HEK293 (cell line): ENCODE results near the gene MYO7B.

Source experiments
- CTCF ChIA-PET: fragments of 350-600 bp; formaldehyde crosslinking; extraction: SDS; loops from one replicate; lab custom pipeline; 2021; ENCODE audit warnings: antibody characterized with exemption; lab: Yijun Ruan, JAX
- POLR2A ChIA-PET: fragments of 300-600 bp; formaldehyde crosslinking; extraction: SDS; loops from one replicate; lab custom pipeline; 2020; ENCODE audit warnings: antibody characterized with exemption, inconsistent platforms; lab: Yijun Ruan, JAX
- H3K27ac ChIP-seq: fragments of 200-500 bp; sonication (Bioruptor generic); 2 replicates; pipeline ENCODE4 v1.5.1; 2014; ENCODE audit warnings: low read depth, low read length, control low read depth, inconsistent platforms; ENCODE audit errors: extremely low read depth
- H3K36me3 ChIP-seq, 2 experiments: fragments of 200-500 bp in 1 of 2; sonication (Bioruptor generic) in 1 of 2; 1 replicate in 1 of 2; 2 replicates in 1 of 2; pipeline ENCODE4 v1.5.1; 2014 to 2017; ENCODE audit warnings: inconsistent platforms in 2 of 2, low read length in 2 of 2; ENCODE audit not compliant: control insufficient read depth in 2 of 2, insufficient read depth in 1 of 2
- H3K4me1 ChIP-seq: fragments of 200-500 bp; sonication (Bioruptor generic); 2 replicates; pipeline ENCODE4 v1.5.1; 2014; ENCODE audit warnings: mild to moderate bottlenecking, low read length, inconsistent platforms; ENCODE audit not compliant: control insufficient read depth, insufficient read depth
- H3K4me3 ChIP-seq: 2 replicates; pipeline ENCODE4 v1.5.1; 2011; ENCODE audit warnings: low read depth, mild to moderate bottlenecking, control low read depth, low read length, moderate library complexity
- H3K9me3 ChIP-seq: fragments of 200-500 bp; sonication (Bioruptor generic); 2 replicates; pipeline ENCODE4 v1.5.1; 2014; ENCODE audit warnings: low read depth, low read length, inconsistent platforms; ENCODE audit not compliant: control insufficient read depth, insufficient read depth
- EGR2 ChIP-seq: fragments of 450-650 bp; formaldehyde crosslinking; IDR thresholded peaks from 2 replicates; pipeline ENCODE4 v1.5.1; 2016; ENCODE audit warnings: low read depth, missing biosample characterization, missing genetic modification characterization
- PRDM1 ChIP-seq: fragments of 450-650 bp; formaldehyde crosslinking; IDR thresholded peaks from 2 replicates; pipeline ENCODE4; 2016; ENCODE audit warnings: missing biosample characterization, missing genetic modification characterization
- RBAK ChIP-seq: fragments of 450-650 bp; formaldehyde crosslinking; IDR thresholded peaks from 2 replicates; pipeline ENCODE4 v1.5.1; 2016; ENCODE audit warnings: missing biosample characterization, missing genetic modification characterization
- SCRT2 ChIP-seq: fragments of 450-650 bp; formaldehyde crosslinking; IDR thresholded peaks from 2 replicates; pipeline ENCODE4 v1.5.1; 2016; ENCODE audit warnings: missing biosample characterization, missing genetic modification characterization
- SETDB1 ChIP-seq: IDR thresholded peaks from one replicate; pipeline ENCODE4 v1.6.1; 2017; ENCODE audit warnings: mild to moderate bottlenecking, low read length, moderate library complexity, mixed read lengths; ENCODE audit not compliant: insufficient read length
- ZBTB8A ChIP-seq: fragments of 450-650 bp; formaldehyde crosslinking; IDR thresholded peaks from 2 replicates; pipeline ENCODE4 v1.5.1; 2016; ENCODE audit warnings: missing biosample characterization, missing genetic modification characterization
- ZFHX2 ChIP-seq: fragments of 450-650 bp; formaldehyde crosslinking; conservative IDR thresholded peaks from 2 replicates; pipeline ENCODE4 v1.5.1; 2016; ENCODE audit warnings: missing biosample characterization, missing genetic modification characterization
- ZNF146 ChIP-seq: fragments of 450-650 bp; formaldehyde crosslinking; IDR thresholded peaks from 2 replicates; pipeline ENCODE4 v1.5.1; 2016; ENCODE audit warnings: missing biosample characterization, missing genetic modification characterization
- ZNF311 ChIP-seq: fragments of 450-650 bp; formaldehyde crosslinking; IDR thresholded peaks from 2 replicates; pipeline ENCODE4 v1.5.1; 2017; ENCODE audit warnings: missing biosample characterization, missing genetic modification characterization, borderline replicate concordance
- ZNF433 ChIP-seq: fragments of 450-650 bp; formaldehyde crosslinking; IDR thresholded peaks from 2 replicates; pipeline ENCODE4 v1.5.1; 2016; ENCODE audit warnings: missing biosample characterization, missing genetic modification characterization, low read depth
- ZNF510 ChIP-seq: fragments of 450-650 bp; formaldehyde crosslinking; IDR thresholded peaks from 2 replicates; pipeline ENCODE4 v1.5.1; 2018; ENCODE audit warnings: mild to moderate bottlenecking, missing genetic modification characterization, missing biosample characterization; ENCODE audit not compliant: insufficient replicate concordance
- ZNF544 ChIP-seq: fragments of 450-650 bp; formaldehyde crosslinking; IDR thresholded peaks from 2 replicates; pipeline ENCODE4 v1.5.0; 2017; ENCODE audit warnings: missing biosample characterization, missing genetic modification characterization
- ZNF548 ChIP-seq: fragments of 450-650 bp; formaldehyde crosslinking; IDR thresholded peaks from 2 replicates; pipeline ENCODE4 v1.5.1; 2016; ENCODE audit warnings: missing biosample characterization, missing genetic modification characterization
- ZNF626 ChIP-seq: fragments of 450-650 bp; sonication (Bioruptor Pico); formaldehyde crosslinking; IDR thresholded peaks from 2 replicates; pipeline ENCODE4 v1.5.1; 2018; ENCODE audit warnings: missing biosample characterization, missing genetic modification characterization, inconsistent platforms
- ZNF677 ChIP-seq: fragments of 450-650 bp; IDR thresholded peaks from 2 replicates; pipeline ENCODE4 v1.5.0; 2018; ENCODE audit warnings: missing biosample characterization, mild to moderate bottlenecking, missing genetic modification characterization, moderate library complexity
- ZNF707 ChIP-seq: fragments of 450-650 bp; formaldehyde crosslinking; IDR thresholded peaks from 2 replicates; pipeline ENCODE4 v1.5.1; 2016; ENCODE audit warnings: missing biosample characterization, missing genetic modification characterization
- ZNF768 ChIP-seq: fragments of 450-650 bp; formaldehyde crosslinking; IDR thresholded peaks from 2 replicates; pipeline ENCODE4 v1.5.1; 2018; ENCODE audit warnings: missing biosample characterization, mild to moderate bottlenecking, missing genetic modification characterization
- ZNF830 ChIP-seq: fragments of 450-650 bp; IDR thresholded peaks from 2 replicates; pipeline ENCODE4 v1.5.0; 2018; ENCODE audit warnings: missing biosample characterization, missing genetic modification characterization, low read depth, mild to moderate bottlenecking, moderate library complexity
- TF ChIP-seq, protein P1 (sequence below): fragments of 450-650 bp; formaldehyde crosslinking; IDR thresholded peaks from 2 replicates; pipeline ENCODE4 v1.5.1; 2016; ENCODE audit warnings: missing biosample characterization, missing genetic modification characterization
- TF ChIP-seq, protein P2 (sequence below): fragments of 450-650 bp; formaldehyde crosslinking; IDR thresholded peaks from 2 replicates; pipeline ENCODE4 v1.5.1; 2016; ENCODE audit warnings: missing biosample characterization, missing genetic modification characterization, low read depth
- TF ChIP-seq, protein P3 (sequence below): fragments of 450-650 bp; formaldehyde crosslinking; IDR thresholded peaks from 2 replicates; pipeline ENCODE4; 2016; ENCODE audit warnings: missing biosample characterization, missing genetic modification characterization
- TF ChIP-seq, protein P4 (sequence below): fragments of 450-650 bp; formaldehyde crosslinking; IDR thresholded peaks from 2 replicates; pipeline ENCODE4 v1.5.1; 2016; ENCODE audit warnings: missing biosample characterization, missing genetic modification characterization
- TF ChIP-seq, protein P5 (sequence below): fragments of 450-650 bp; formaldehyde crosslinking; IDR thresholded peaks from 2 replicates; pipeline ENCODE4 v1.5.1; 2017; ENCODE audit warnings: missing biosample characterization, mild to moderate bottlenecking, missing genetic modification characterization, moderate library complexity

MYO7B gene

DNA sequence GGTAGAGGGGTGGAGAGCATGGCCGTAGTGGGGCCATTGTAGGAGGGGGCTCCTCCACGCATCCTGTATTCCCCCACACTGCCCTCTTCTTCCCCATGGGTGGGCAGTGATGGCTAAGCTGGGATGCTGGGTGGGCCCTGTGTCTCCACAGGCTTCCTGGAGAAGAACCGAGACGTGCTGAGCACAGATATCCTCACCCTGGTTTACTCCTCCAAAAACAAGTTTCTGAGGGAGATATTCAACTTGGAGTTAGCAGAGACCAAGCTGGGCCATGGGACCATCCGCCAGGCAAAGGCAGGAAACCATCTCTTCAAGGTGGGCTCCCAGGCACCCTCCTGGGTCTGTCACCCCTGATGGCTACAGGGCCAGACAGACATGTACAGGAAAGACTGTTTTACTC, 52.8 kb downstream of the MYO7B start:
- TF ChIP-seq ZNF677 (tag by site-specific recombination) (no peak), ZNF544 (tag by site-specific recombination) (no peak), ZNF433 (tag by site-specific recombination) (no peak), ZNF768 (tag by site-specific recombination) (no peak), ZNF146 (tag by site-specific recombination) (no peak), ZNF626 (tag by site-specific recombination) (no peak), ZBTB8A (tag by site-specific recombination) (no peak)
- TF ChIP-seq, protein P1, sequence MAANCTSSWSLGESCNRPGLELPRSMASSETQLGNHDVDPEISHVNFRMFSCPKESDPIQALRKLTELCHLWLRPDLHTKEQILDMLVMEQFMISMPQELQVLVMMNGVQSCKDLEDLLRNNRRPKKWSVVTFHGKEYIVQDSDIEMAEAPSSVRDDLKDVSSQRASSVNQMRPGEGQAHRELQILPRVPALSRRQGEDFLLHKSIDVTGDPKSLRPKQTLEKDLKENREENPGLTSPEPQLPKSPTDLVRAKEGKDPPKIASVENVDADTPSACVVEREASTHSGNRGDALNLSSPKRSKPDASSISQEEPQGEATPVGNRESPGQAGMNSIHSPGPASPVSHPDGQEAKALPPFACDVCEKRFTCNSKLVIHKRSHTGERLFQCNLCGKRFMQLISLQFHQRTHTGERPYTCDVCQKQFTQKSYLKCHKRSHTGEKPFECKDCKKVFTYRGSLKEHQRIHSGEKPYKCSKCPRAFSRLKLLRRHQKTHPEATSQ (tag by site-specific recombination), result no peak
- TF ChIP-seq, protein P2, sequence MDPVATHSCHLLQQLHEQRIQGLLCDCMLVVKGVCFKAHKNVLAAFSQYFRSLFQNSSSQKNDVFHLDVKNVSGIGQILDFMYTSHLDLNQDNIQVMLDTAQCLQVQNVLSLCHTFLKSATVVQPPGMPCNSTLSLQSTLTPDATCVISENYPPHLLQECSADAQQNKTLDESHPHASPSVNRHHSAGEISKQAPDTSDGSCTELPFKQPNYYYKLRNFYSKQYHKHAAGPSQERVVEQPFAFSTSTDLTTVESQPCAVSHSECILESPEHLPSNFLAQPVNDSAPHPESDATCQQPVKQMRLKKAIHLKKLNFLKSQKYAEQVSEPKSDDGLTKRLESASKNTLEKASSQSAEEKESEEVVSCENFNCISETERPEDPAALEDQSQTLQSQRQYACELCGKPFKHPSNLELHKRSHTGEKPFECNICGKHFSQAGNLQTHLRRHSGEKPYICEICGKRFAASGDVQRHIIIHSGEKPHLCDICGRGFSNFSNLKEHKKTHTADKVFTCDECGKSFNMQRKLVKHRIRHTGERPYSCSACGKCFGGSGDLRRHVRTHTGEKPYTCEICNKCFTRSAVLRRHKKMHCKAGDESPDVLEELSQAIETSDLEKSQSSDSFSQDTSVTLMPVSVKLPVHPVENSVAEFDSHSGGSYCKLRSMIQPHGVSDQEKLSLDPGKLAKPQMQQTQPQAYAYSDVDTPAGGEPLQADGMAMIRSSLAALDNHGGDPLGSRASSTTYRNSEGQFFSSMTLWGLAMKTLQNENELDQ (tag by site-specific recombination), result no peak
- H3K4me1 ChIP-seq, result no peaks in the 10 kb centered on the region
- no peak overlapping the region for H3K27ac ChIP-seq
- no peaks in the 10 kb centered on the region for H3K36me3 ChIP-seq
- no peak overlapping the region for H3K4me3 ChIP-seq
- CTCF ChIA-PET, result no interaction called here
- POLR2A ChIA-PET, result interaction anchor here (0.7 kb wide), 1 partner anchor 95 kb away, joined by 3 read pairs; no protein-coding TSS in a partner anchor
- H3K9me3 ChIP-seq, result no peaks in the 10 kb centered on the region

DNA sequence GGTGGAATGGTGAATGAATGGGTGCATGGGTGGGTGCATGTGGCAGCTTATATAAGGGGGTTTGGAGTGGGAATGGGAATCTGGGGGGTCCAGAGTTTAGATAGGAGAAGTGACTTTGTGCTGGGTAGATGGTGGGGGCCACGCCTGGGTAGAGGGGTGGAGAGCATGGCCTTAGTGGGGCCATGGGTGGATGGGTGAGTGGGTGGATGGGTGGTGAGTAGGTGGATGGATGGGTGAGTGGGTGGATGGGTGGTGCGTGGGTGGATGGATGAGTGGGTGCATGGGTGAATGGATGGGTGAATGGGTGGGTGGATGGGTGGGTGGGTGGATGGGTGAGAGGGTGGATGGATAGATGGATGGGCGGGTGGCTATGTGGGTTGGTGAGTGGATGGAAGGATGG, 53.9 kb downstream of the MYO7B start:
- Histone ChIP-seq H3K36me3 (no peaks in the 10 kb centered on the region), H3K27ac (no peak overlapping the region), H3K4me1 (no peaks in the 10 kb centered on the region), H3K4me3 (no peak overlapping the region), H3K9me3 (no peaks in the 10 kb centered on the region)
- CTCF ChIA-PET, result interaction anchor here (0.8 kb wide), 1 partner anchor 61 kb away, joined by 3 read pairs; no protein-coding TSS in a partner anchor
- POLR2A ChIA-PET, result no interaction called here
- TF ChIP-seq EGR2 (tag by site-specific recombination), result peak; percentile 83
- TF ChIP-seq, protein P3, sequence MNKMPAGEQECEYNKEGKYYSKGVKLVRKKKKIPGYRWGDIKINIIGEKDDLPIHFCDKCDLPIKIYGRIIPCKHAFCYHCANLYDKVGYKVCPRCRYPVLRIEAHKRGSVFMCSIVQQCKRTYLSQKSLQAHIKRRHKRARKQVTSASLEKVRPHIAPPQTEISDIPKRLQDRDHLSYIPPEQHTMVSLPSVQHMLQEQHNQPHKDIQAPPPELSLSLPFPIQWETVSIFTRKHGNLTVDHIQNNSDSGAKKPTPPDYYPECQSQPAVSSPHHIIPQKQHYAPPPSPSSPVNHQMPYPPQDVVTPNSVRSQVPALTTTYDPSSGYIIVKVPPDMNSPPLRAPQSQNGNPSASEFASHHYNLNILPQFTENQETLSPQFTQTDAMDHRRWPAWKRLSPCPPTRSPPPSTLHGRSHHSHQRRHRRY, result no peak
- no peak for TF ChIP-seq PRDM1 (tag by site-specific recombination)
- TF ChIP-seq ZNF707, result no peak
- no peak for TF ChIP-seq ZNF830 (tag by site-specific recombination)
- TF ChIP-seq, protein P4, sequence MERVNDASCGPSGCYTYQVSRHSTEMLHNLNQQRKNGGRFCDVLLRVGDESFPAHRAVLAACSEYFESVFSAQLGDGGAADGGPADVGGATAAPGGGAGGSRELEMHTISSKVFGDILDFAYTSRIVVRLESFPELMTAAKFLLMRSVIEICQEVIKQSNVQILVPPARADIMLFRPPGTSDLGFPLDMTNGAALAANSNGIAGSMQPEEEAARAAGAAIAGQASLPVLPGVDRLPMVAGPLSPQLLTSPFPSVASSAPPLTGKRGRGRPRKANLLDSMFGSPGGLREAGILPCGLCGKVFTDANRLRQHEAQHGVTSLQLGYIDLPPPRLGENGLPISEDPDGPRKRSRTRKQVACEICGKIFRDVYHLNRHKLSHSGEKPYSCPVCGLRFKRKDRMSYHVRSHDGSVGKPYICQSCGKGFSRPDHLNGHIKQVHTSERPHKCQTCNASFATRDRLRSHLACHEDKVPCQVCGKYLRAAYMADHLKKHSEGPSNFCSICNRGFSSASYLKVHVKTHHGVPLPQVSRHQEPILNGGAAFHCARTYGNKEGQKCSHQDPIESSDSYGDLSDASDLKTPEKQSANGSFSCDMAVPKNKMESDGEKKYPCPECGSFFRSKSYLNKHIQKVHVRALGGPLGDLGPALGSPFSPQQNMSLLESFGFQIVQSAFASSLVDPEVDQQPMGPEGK, result no peak
- TF ChIP-seq ZNF510, result no peak
- TF ChIP-seq SCRT2 (tag by site-specific recombination), result no peak
- TF ChIP-seq RBAK (tag by site-specific recombination), result no peak
- no peak for TF ChIP-seq SETDB1
- no peak for TF ChIP-seq ZNF311 (tag by site-specific recombination)
- TF ChIP-seq, protein P5, sequence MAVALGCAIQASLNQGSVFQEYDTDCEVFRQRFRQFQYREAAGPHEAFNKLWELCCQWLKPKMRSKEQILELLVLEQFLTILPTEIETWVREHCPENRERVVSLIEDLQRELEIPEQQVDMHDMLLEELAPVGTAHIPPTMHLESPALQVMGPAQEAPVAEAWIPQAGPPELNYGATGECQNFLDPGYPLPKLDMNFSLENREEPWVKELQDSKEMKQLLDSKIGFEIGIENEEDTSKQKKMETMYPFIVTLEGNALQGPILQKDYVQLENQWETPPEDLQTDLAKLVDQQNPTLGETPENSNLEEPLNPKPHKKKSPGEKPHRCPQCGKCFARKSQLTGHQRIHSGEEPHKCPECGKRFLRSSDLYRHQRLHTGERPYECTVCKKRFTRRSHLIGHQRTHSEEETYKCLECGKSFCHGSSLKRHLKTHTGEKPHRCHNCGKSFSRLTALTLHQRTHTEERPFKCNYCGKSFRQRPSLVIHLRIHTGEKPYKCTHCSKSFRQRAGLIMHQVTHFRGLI (tag by site-specific recombination), result no peak
- no peak for TF ChIP-seq ZNF548 (tag by site-specific recombination)
- peak; percentile 75; the same call in 1 of the 2 replicates for TF ChIP-seq ZFHX2 (tag by site-specific recombination)
